ENCODE data around the gene DNAH1. TPM values are rescaled to one million over a fixed set of nuclear protein-coding genes. Genes with fewer than 3 reads are reported as not detected.

DNAH1 gene
- total and polyA plus RNA-seq, 2 of the 13 experiments (the other 11 are each of a cell fraction or from before 2014, with no cell fraction given): 0.64 to 3.5 TPM

GRCh38 chr3:52289338-52289746 is 26.8 kb upstream of the DNAH1 start (continued):
- peak; percentile 54; the same call in 1 of the 2 replicates for TF ChIP-seq ZNF451 (CRISPR knock-in tag; IDR thresholded peaks at IDR 0.05)
- TF ChIP-seq AKNA (CRISPR knock-in tag; IDR thresholded peaks at IDR 0.05; ENCODE audit: borderline replicate concordance): no peak
- peak; percentile 36; the same call in 1 of the 2 replicates for TF ChIP-seq ZNF280B (CRISPR knock-in tag; IDR thresholded peaks at IDR 0.05; ENCODE audit: borderline replicate concordance)
- TF ChIP-seq, protein P1, sequence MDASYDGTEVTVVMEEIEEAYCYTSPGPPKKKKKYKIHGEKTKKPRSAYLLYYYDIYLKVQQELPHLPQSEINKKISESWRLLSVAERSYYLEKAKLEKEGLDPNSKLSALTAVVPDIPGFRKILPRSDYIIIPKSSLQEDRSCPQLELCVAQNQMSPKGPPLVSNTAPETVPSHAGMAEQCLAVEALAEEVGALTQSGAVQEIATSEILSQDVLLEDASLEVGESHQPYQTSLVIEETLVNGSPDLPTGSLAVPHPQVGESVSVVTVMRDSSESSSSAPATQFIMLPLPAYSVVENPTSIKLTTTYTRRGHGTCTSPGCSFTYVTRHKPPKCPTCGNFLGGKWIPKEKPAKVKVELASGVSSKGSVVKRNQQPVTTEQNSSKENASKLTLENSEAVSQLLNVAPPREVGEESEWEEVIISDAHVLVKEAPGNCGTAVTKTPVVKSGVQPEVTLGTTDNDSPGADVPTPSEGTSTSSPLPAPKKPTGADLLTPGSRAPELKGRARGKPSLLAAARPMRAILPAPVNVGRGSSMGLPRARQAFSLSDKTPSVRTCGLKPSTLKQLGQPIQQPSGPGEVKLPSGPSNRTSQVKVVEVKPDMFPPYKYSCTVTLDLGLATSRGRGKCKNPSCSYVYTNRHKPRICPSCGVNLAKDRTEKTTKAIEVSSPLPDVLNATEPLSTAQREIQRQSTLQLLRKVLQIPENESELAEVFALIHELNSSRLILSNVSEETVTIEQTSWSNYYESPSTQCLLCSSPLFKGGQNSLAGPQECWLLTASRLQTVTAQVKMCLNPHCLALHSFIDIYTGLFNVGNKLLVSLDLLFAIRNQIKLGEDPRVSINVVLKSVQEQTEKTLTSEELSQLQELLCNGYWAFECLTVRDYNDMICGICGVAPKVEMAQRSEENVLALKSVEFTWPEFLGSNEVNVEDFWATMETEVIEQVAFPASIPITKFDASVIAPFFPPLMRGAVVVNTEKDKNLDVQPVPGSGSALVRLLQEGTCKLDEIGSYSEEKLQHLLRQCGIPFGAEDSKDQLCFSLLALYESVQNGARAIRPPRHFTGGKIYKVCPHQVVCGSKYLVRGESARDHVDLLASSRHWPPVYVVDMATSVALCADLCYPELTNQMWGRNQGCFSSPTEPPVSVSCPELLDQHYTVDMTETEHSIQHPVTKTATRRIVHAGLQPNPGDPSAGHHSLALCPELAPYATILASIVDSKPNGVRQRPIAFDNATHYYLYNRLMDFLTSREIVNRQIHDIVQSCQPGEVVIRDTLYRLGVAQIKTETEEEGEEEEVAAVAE (CRISPR knock-in tag; IDR thresholded peaks at IDR 0.05; ENCODE audit: borderline replicate concordance): no peak
- TF ChIP-seq ZMYM2 (CRISPR knock-in tag; IDR thresholded peaks at IDR 0.05): no peak
- TF ChIP-seq ZNF562 (CRISPR knock-in tag; IDR thresholded peaks at IDR 0.05; ENCODE audit: borderline replicate concordance): no peak
- no peak for TF ChIP-seq PREB (CRISPR knock-in tag; IDR thresholded peaks at IDR 0.05)
- TF ChIP-seq NFYB (CRISPR knock-in tag; IDR thresholded peaks at IDR 0.05): no peak
- TF ChIP-seq MED13 (CRISPR knock-in tag; IDR thresholded peaks at IDR 0.05): no peak
- TF ChIP-seq ZNF607 (CRISPR knock-in tag; IDR thresholded peaks at IDR 0.05; ENCODE audit: borderline replicate concordance): peak; percentile 23; the same call in 1 of the 2 replicates
- TF ChIP-seq GATAD2A (CRISPR knock-in tag; IDR thresholded peaks at IDR 0.05): no peak
- no peak for TF ChIP-seq CHCHD3 (CRISPR knock-in tag; IDR thresholded peaks at IDR 0.05)
- no peak for TF ChIP-seq GMEB1 (CRISPR knock-in tag; IDR thresholded peaks at IDR 0.05; ENCODE audit: borderline replicate concordance)
- TF ChIP-seq TBX3 (IDR thresholded peaks at IDR 0.05; ENCODE audit: borderline replicate concordance): no peak
- TF ChIP-seq SKI (IDR thresholded peaks at IDR 0.05; ENCODE audit: partially characterized antibody): no peak
- TF ChIP-seq SATB2 (CRISPR knock-in tag; IDR thresholded peaks at IDR 0.05): 0 out of 2 replicates have a peak, but pooled peaks have one; percentile 17
- TF ChIP-seq U2AF1 (optimal IDR thresholded peaks at IDR 0.05; ENCODE audit: low read depth, low read length): no peak
